ENCODE results near the gene DNAJB8. TPM values are rescaled to one million over a fixed set of nuclear protein-coding genes. Genes with fewer than 3 reads are reported as not detected.
A peak's percentile ranks its signal among the peaks of the same experiment; 100 is the strongest.

The DNAJB8 gene
- total RNA-seq, 4 donors from 2014 or later, result not detected

GRCh38 chr3:128427175-128427857 is 39.4 kb downstream of the DNAJB8 start:
- Histone ChIP-seq H3K9me3 (no peaks in the 10 kb centered on the region), H3K36me3 (no peaks in the 10 kb centered on the region), H3K4me3 (replicated peaks in 1 of 3) (no peak overlapping the region), H3K4me1 (peaks cover 3 to 8% of the 10 kb centered on the region in 2 donors), H3K27ac (no peak overlapping the region), H3K27me3 (no peaks in the 10 kb centered on the region)
- intact Hi-C loops (cut with DNase I), result loop anchor here (5.0 to 10.0 kb wide), 3 partner anchors 70 to 417 kb away; no protein-coding TSS in a partner anchor
- 90% methylated on average over 14 to 15 of the region's 15 CpGs for WGBS, 2 donors
- TF ChIP-seq, protein P1, sequence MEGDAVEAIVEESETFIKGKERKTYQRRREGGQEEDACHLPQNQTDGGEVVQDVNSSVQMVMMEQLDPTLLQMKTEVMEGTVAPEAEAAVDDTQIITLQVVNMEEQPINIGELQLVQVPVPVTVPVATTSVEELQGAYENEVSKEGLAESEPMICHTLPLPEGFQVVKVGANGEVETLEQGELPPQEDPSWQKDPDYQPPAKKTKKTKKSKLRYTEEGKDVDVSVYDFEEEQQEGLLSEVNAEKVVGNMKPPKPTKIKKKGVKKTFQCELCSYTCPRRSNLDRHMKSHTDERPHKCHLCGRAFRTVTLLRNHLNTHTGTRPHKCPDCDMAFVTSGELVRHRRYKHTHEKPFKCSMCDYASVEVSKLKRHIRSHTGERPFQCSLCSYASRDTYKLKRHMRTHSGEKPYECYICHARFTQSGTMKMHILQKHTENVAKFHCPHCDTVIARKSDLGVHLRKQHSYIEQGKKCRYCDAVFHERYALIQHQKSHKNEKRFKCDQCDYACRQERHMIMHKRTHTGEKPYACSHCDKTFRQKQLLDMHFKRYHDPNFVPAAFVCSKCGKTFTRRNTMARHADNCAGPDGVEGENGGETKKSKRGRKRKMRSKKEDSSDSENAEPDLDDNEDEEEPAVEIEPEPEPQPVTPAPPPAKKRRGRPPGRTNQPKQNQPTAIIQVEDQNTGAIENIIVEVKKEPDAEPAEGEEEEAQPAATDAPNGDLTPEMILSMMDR (IDR thresholded peaks at IDR 0.05), result no peak
- TF ChIP-seq POLR2A (IDR thresholded peaks at IDR 0.05), result no peak
- no peak for DNase-seq

GRCh38 chr3:128426128-128426921 is 40.4 kb downstream of the DNAJB8 start:
- H3K4me3 ChIP-seq (replicated peaks in 1 of 3), result no peak overlapping the region

DNA sequence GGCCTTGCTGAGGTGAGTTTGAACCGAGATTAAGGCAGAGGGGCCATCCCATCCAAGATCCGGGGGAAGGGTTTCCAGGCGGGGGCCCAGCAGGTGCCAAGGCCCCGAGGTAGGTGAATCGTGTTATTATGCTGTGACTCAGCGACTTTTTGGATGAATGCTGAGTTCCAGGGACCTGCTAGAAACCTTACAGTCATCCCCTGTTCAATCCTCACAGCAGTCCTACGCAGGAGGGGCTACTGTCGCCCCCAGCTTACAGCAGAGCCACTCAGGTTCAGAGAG is 40.9 kb downstream of the DNAJB8 start:
- Histone ChIP-seq H3K4me1 (peaks cover 3 to 7% of the 10 kb centered on the region in 2 donors), H3K4me3 (replicated peaks in 1 of 3) (no peak overlapping the region), H3K27me3 (no peaks in the 10 kb centered on the region), H3K36me3 (no peaks in the 10 kb centered on the region), H3K27ac (no peak overlapping the region), H3K9me3 (no peaks in the 10 kb centered on the region)
- TF ChIP-seq POLR2A (IDR thresholded peaks at IDR 0.05), result no peak
- TF ChIP-seq, protein P1 (IDR thresholded peaks at IDR 0.05), result no peak
- WGBS, 2 donors, result 82 to 91% methylated on average over 7 to 8 of the region's 8 CpGs
- DNase-seq, result no peak
- intact Hi-C loops (cut with DNase I), result loop anchor here (5.0 to 10.0 kb wide), 3 partner anchors 72 to 419 kb away; no protein-coding TSS in a partner anchor

More at GRCh38 chr3:128426128-128426921, 40.4 kb downstream of the DNAJB8 start:
- WGBS, 2 donors, result 7 to 12% methylated on average over 5 to 24 of the region's 66 CpGs
- peak; percentile 45 to 48 for DNase-seq
- TF ChIP-seq, protein P1 (IDR thresholded peaks at IDR 0.05), result peak; percentile 27 to 99 (median 86)
- no peak for TF ChIP-seq POLR2A (IDR thresholded peaks at IDR 0.05)
- no peaks in the 10 kb centered on the region for H3K9me3 ChIP-seq
- no peak overlapping the region for H3K27ac ChIP-seq
- H3K27me3 ChIP-seq, result no peaks in the 10 kb centered on the region
- H3K4me1 ChIP-seq, result peaks cover 3 to 7% of the 10 kb centered on the region in 2 donors
- intact Hi-C loops (cut with DNase I), result loop anchor here (5.0 to 10.0 kb wide), 3 partner anchors 71 to 418 kb away; no protein-coding TSS in a partner anchor
- no peaks in the 10 kb centered on the region for H3K36me3 ChIP-seq

DNA sequence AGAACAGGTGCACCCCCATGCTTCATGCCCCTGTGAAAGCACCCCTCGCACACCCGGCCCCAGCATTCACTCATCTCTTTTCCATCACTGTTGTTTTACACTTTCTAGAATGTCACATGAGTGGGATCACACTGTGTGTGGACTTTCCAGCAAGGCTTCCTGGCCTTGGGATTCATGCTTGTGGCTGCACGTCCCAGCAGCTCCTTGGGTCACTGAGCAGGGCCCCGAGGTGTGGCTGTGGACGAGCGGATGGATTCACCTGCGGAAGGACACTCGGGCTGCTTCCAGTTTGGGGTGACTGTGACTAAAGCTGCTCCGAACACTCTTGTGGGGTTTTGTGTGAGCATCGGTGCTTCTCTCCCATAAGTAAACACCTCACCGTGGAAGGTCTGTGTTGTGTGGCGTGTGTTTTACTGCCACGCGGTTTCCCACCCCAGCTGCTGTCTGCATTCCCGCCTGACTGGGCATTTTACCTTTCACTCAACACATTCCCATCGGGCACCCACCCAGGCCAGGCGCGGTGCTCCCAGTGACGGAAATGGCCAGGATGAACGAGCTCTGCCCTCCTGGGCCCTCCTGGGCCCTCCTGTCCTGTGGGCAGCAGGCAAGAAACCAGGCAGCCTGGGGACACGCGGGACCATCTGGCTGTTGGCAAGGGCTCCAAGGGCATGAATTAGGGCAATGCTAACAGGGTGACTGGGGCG is 41.4 kb downstream of the DNAJB8 start:
- Histone ChIP-seq H3K9me3 (no peaks in the 10 kb centered on the region), H3K27me3 (no peaks in the 10 kb centered on the region), H3K27ac (no peak overlapping the region), H3K36me3 (no peaks in the 10 kb centered on the region), H3K4me3 (replicated peaks in 1 of 3) (no peak overlapping the region), H3K4me1 (peaks cover 3 to 7% of the 10 kb centered on the region in 2 donors)
- intact Hi-C loops (cut with DNase I), result loop anchor here (5.0 to 10.0 kb wide), 3 partner anchors 72 to 420 kb away; no protein-coding TSS in a partner anchor
- DNase-seq, result no peak
- WGBS, 2 donors, result 81 to 92% methylated on average over 22 to 23 of the region's 23 CpGs
- TF ChIP-seq, protein P1 (IDR thresholded peaks at IDR 0.05), result no peak
- TF ChIP-seq POLR2A (IDR thresholded peaks at IDR 0.05), result no peak
